Measurements from ENCODE around the gene SPG7. TPM values are rescaled to one million over a fixed set of nuclear protein-coding genes. Genes with fewer than 3 reads are reported as not detected.
A peak's percentile ranks its signal among the peaks of the same experiment; 100 is the strongest.

SPG7 gene
- total RNA-seq, 3 donors from 2014 or later (not counting 1 experiment from before 2014, with no cell fraction given), result 142 to 195 (median 180) TPM

DNA sequence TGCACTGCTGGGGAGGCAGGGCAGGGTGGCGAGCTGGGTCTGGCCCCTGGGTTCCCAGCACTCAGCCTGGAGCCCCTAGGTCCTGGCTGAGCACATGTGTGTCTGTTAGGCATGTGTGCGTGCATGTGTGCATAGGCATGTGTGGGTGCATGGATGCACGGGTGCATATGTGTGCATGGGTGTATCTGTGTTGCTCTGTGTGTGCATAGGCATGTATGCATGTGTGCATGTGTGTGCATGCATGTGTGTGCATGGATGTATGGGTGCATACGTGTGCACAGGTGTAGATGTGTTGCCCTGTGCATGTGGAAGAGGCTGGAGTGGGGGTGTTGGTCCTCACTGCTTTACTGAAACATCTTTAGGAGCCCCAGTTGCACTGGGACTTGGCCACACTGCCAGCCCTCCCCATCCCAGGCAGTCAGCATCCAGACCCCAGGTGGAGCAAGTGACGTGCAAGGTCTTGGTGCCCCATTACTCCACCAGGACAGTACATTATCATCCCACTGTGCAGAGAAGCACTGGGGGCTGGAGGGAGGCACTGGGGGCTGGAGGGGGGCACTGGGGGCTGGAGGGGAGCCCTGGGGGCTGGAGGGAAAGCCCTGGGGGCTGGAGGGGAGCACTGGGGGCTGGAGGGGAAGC lies 94.9 kb downstream of the SPG7 start:
- no peaks in the 10 kb centered on the region for H3K36me3 ChIP-seq (ENCODE audit: control insufficient read depth, insufficient read depth, low read length)
- peaks cover 7 to 15% of the 10 kb centered on the region in 2 donors for H3K4me1 Mint-ChIP-seq
- H3K27me3 Mint-ChIP-seq (ENCODE audit: low read depth in 2 of 2), result no peaks in the 10 kb centered on the region
- peaks cover 16% of the 10 kb centered on the region for H3K4me1 ChIP-seq (ENCODE audit: control insufficient read depth, insufficient read depth, low read length)
- H3K27ac ChIP-seq (ENCODE audit: low read length), result no peak overlapping the region
- DNase-seq, result no peak
- intact Hi-C loops (cut with micrococcal nuclease), result no loop called here
- H3K9me3 Mint-ChIP-seq, result no peaks in the 10 kb centered on the region
- H3K4me3 ChIP-seq (ENCODE audit: low read length), result no peak overlapping the region
- 67% methylated on average over 5 of the region's 5 CpGs for WGBS (ENCODE audit: insufficient coverage)
- H3K9me3 ChIP-seq (ENCODE audit: control insufficient read depth, insufficient read depth, low read length), result no peaks in the 10 kb centered on the region
- no peaks in the 10 kb centered on the region for H3K36me3 Mint-ChIP-seq
- no peak overlapping the region for H3K4me3 Mint-ChIP-seq
- H3K27ac Mint-ChIP-seq, result peak overlapping the region in 1 of 2 donors; percentile 73
- H3K27me3 ChIP-seq (ENCODE audit: control insufficient read depth, insufficient read depth, low read length), result no peaks in the 10 kb centered on the region
- TF ChIP-seq, protein P1, sequence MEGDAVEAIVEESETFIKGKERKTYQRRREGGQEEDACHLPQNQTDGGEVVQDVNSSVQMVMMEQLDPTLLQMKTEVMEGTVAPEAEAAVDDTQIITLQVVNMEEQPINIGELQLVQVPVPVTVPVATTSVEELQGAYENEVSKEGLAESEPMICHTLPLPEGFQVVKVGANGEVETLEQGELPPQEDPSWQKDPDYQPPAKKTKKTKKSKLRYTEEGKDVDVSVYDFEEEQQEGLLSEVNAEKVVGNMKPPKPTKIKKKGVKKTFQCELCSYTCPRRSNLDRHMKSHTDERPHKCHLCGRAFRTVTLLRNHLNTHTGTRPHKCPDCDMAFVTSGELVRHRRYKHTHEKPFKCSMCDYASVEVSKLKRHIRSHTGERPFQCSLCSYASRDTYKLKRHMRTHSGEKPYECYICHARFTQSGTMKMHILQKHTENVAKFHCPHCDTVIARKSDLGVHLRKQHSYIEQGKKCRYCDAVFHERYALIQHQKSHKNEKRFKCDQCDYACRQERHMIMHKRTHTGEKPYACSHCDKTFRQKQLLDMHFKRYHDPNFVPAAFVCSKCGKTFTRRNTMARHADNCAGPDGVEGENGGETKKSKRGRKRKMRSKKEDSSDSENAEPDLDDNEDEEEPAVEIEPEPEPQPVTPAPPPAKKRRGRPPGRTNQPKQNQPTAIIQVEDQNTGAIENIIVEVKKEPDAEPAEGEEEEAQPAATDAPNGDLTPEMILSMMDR (IDR thresholded peaks at IDR 0.05), result no peak
- ATAC-seq, result no peak

DNA sequence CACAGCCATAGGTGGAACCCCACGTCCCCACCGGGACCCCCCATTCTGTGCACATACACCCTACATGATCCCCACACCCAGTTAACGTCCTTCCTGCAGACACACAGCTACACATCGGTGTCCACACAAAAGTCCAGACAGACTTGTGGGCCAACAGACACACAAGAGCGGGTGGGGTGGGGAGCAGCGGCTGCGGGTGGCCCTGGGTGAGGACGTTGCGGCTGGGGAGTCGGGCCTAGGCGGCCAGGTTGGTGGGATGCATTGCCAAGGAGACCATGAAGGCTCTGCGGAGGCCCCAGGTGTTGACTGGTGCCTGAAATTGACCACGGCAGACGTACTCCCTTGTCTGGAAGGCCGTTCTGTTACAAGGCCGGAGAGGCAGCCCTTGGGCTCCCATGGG lies 96.6 kb downstream of the SPG7 start:
- Mint-ChIP-seq H3K27ac (no peak overlapping the region), H3K4me1 (peaks cover 7 to 15% of the 10 kb centered on the region in 2 donors), H3K27me3 (ENCODE audit: low read depth in 2 of 2) (no peaks in the 10 kb centered on the region), H3K4me3 (no peak overlapping the region), H3K9me3 (no peaks in the 10 kb centered on the region), H3K36me3 (no peaks in the 10 kb centered on the region)
- Histone ChIP-seq H3K4me3 (ENCODE audit: low read length) (no peak overlapping the region), H3K4me1 (ENCODE audit: control insufficient read depth, insufficient read depth, low read length) (peaks cover 16% of the 10 kb centered on the region), H3K27ac (ENCODE audit: low read length) (no peak overlapping the region), H3K9me3 (ENCODE audit: control insufficient read depth, insufficient read depth, low read length) (no peaks in the 10 kb centered on the region), H3K36me3 (ENCODE audit: control insufficient read depth, insufficient read depth, low read length) (no peaks in the 10 kb centered on the region), H3K27me3 (ENCODE audit: control insufficient read depth, insufficient read depth, low read length) (no peaks in the 10 kb centered on the region)
- ATAC-seq, result no peak
- no peak for DNase-seq
- intact Hi-C loops (cut with micrococcal nuclease), result no loop called here
- TF ChIP-seq, protein P1 (IDR thresholded peaks at IDR 0.05), result no peak
- WGBS (ENCODE audit: insufficient coverage), result 92% methylated on average over 16 of the region's 16 CpGs

DNA sequence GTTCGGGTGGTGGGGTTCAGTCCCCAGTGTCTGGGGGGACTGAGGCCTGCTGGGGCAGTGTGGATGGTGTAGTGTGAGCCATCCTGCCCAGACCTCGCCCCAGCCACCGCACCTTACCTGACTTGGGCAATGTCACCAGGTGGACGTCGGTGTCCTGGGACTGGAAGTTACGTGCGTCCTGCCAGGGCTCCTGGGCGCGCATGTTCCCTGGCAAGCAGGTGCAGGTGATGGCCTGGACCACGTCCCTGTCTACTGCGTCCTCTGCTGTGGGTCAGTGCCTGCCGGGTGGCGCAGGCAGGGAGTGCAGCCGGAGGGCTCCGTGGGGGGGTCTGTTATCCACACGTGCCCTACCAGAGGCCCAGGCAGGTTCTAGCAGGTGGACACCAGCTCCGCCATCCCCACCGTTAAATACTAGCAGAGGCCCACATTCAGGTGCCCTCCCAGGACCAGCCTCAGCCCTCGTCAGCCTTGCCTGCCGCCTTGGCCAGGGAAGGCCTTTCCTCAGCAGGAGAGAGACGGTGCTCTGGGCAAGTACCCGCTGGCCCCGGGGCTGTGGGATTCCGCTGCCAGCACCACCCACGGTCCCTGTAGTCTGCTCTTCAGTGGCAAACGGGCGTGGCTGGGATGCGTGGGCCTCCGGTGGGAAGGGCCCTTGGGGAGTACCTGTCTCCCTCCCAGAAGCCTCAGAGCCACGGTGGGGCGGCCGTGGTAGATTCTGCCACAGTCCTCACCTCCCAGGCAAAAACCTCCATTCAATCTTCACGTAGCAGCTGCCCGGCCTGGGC lies 97.2 kb downstream of the SPG7 start:
- 92% methylated on average over 33 of the region's 34 CpGs for WGBS (ENCODE audit: insufficient coverage)
- no peak overlapping the region for H3K4me3 ChIP-seq (ENCODE audit: low read length)
- no peaks in the 10 kb centered on the region for H3K9me3 ChIP-seq (ENCODE audit: control insufficient read depth, insufficient read depth, low read length)
- Mint-ChIP-seq H3K27ac (no peak overlapping the region), H3K9me3 (no peaks in the 10 kb centered on the region), H3K36me3 (no peaks in the 10 kb centered on the region), H3K4me1 (peaks cover 7 to 15% of the 10 kb centered on the region in 2 donors), H3K4me3 (no peak overlapping the region), H3K27me3 (ENCODE audit: low read depth in 2 of 2) (peaks cover 0 to 1% of the 10 kb centered on the region in 2 donors)
- no peak for ATAC-seq
- DNase-seq, result no peak
- no peak overlapping the region for H3K27ac ChIP-seq (ENCODE audit: low read length)
- H3K36me3 ChIP-seq (ENCODE audit: control insufficient read depth, insufficient read depth, low read length), result no peaks in the 10 kb centered on the region
- peaks cover 16% of the 10 kb centered on the region for H3K4me1 ChIP-seq (ENCODE audit: control insufficient read depth, insufficient read depth, low read length)
- H3K27me3 ChIP-seq (ENCODE audit: control insufficient read depth, insufficient read depth, low read length), result no peaks in the 10 kb centered on the region
- TF ChIP-seq, protein P1 (IDR thresholded peaks at IDR 0.05), result no peak
- intact Hi-C loops (cut with micrococcal nuclease), result no loop called here

Measured in natural killer cell (primary cell).